Adrenal gland (tissue), 5 donors: ENCODE measurements around the gene EYS.

ENCODE experiments used
- POLR2A ChIP-seq, 2 donors: fragments of 450-650 bp; IDR thresholded peaks; one replicate each; pipeline ENCODE4 v1.6.1; 2017; ENCODE audit warnings: antibody characterized with exemption in 2 of 2, mild to moderate bottlenecking in 2 of 2, moderate library complexity in 1 of 2
- TF ChIP-seq, protein P1 (sequence below), 6 experiments: fragments of 450-650 bp in 4 of 6; fragments of 200-600 bp in 2 of 6; sonication (generic) in 1 of 6; IDR thresholded peaks; 1 replicate in 5 of 6; 2 replicates in 1 of 6; pipeline versions ENCODE4 v1.5.1 to v1.8.0; 2016 to 2021; ENCODE audit warnings: antibody characterized with exemption in 6 of 6, mild to moderate bottlenecking in 2 of 6, moderate library complexity in 1 of 6
- donor health status: DM: no; HTN: no; CAD: no.

DNA sequence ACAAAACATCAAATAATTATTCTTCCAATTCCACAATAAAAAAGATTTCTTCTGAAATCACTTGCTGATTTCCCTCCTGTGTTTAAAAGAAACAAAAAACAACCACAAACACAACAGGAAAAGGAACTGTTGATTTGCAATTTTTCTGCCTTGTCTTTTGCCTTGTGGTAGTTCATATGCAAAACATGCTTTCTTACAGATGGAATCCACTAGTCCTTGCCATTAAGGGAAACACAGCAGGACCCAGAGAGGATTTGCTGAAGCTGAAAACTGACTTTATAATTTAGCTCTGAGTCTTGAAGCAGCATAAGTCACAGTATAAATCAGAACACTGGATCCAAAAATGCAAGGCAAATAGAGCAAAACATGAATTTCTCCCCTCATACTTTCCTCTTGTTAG lies 1742.7 kb downstream of the EYS start:
- TF ChIP-seq, protein P1, sequence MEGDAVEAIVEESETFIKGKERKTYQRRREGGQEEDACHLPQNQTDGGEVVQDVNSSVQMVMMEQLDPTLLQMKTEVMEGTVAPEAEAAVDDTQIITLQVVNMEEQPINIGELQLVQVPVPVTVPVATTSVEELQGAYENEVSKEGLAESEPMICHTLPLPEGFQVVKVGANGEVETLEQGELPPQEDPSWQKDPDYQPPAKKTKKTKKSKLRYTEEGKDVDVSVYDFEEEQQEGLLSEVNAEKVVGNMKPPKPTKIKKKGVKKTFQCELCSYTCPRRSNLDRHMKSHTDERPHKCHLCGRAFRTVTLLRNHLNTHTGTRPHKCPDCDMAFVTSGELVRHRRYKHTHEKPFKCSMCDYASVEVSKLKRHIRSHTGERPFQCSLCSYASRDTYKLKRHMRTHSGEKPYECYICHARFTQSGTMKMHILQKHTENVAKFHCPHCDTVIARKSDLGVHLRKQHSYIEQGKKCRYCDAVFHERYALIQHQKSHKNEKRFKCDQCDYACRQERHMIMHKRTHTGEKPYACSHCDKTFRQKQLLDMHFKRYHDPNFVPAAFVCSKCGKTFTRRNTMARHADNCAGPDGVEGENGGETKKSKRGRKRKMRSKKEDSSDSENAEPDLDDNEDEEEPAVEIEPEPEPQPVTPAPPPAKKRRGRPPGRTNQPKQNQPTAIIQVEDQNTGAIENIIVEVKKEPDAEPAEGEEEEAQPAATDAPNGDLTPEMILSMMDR (IDR thresholded peaks at IDR 0.05): no peak
- no peak for TF ChIP-seq POLR2A (IDR thresholded peaks at IDR 0.05)
